Measurements from ENCODE around the gene CCND3.
"Not testable (repeated sequence)": the region's sequence is repeated elsewhere in the genome, so short reads cannot be mapped to it uniquely, and the experiment has no call there.

CCND3 gene

DNA sequence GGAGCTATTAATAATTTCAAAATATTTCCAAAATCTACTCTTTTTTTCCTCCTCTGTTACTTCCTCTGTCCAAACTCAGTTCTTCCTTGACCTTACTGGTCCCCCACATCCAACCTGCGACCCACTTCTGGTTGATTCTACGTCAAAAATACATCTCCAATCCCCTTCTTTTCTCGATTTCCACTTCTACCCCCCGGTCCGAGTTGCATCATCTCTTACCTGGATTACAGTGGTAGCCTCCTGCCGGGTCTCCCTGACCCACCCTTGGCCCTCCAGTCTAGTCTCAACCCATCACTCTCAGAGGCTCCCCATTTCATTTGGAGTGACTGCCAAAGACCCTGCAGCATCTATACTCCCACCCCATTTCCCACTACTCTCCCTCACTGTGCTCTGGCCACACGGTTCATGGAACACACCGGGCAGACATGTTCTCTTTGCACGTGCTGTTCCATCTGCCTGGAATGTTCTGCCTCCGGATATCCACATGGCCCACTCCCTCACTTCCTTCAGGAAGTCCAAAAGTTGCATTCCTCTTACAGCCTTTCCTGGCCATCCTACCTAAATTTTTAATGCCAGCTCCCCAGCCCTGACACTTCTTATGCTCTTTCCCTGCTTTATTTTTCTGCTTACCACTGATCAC is 6.1 kb upstream of the CCND3 start:
- Histone ChIP-seq H4K20me1 (ENCODE audit: insufficient read depth, low read length, poor library complexity, severe bottlenecking) (no peaks in the 10 kb centered on the region), H2AFZ (ENCODE audit: low read length) (no peak overlapping the region), H3K79me2 (ENCODE audit: insufficient read depth, low read length) (no peaks in the 10 kb centered on the region), H3K4me2 (ENCODE audit: low read depth, low read length, poor library complexity, severe bottlenecking) (no peak overlapping the region), H3K36me3 (ENCODE audit: insufficient read depth, low read length) (no peaks in the 10 kb centered on the region), H3K9me2 (replicated peaks; ENCODE audit: low read depth, low read length) (no peaks in the 10 kb centered on the region), H3K9me3 (ENCODE audit: insufficient read depth, low read depth, low read length) (no peaks in the 10 kb centered on the region), H3F3A (ENCODE audit: low read depth) (no peaks in the 10 kb centered on the region), H3K4me3 (ENCODE audit: low read length, poor library complexity, severe bottlenecking) (no peak overlapping the region), H3K9ac (ENCODE audit: low read depth, low read length, poor library complexity, severe bottlenecking) (no peak overlapping the region), H3K27me3 (ENCODE audit: insufficient read depth, low read length, poor library complexity, severe bottlenecking) (no peaks in the 10 kb centered on the region), H3K4me1 (ENCODE audit: insufficient read depth, low read length, poor library complexity, severe bottlenecking) (no peaks in the 10 kb centered on the region)
- no peak for TF ChIP-seq EZH2phosphoT487 (IDR thresholded peaks at IDR 0.05; ENCODE audit: borderline replicate concordance)
- TF ChIP-seq, protein P1, sequence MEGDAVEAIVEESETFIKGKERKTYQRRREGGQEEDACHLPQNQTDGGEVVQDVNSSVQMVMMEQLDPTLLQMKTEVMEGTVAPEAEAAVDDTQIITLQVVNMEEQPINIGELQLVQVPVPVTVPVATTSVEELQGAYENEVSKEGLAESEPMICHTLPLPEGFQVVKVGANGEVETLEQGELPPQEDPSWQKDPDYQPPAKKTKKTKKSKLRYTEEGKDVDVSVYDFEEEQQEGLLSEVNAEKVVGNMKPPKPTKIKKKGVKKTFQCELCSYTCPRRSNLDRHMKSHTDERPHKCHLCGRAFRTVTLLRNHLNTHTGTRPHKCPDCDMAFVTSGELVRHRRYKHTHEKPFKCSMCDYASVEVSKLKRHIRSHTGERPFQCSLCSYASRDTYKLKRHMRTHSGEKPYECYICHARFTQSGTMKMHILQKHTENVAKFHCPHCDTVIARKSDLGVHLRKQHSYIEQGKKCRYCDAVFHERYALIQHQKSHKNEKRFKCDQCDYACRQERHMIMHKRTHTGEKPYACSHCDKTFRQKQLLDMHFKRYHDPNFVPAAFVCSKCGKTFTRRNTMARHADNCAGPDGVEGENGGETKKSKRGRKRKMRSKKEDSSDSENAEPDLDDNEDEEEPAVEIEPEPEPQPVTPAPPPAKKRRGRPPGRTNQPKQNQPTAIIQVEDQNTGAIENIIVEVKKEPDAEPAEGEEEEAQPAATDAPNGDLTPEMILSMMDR (conservative IDR thresholded peaks at IDR 0.05; ENCODE audit: low read length) = no peak

DNA sequence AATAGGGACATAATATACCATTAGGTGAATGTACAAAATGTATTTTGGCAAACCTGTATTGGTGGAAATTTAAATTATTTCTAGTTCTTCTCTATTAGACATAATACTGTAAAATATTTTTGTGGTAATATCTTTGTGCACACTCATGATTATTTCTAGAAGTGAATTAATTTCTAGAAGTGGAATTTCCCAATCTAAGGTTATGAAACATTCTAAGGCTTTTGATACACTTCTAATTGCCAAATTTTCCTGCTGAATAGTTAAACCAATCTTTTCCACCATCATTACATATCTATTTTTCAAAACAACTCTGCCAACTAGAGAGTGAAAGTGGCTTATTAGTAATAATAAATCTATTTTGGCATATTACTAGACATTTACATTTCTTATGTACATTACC is 1.8 kb upstream of the CCND3 start:
- H3K36me3 ChIP-seq (ENCODE audit: insufficient read depth, low read length) = no peaks in the 10 kb centered on the region
- peaks cover 31% of the 10 kb centered on the region for H3K79me2 ChIP-seq (ENCODE audit: insufficient read depth, low read length)
- H3K27me3 ChIP-seq (ENCODE audit: insufficient read depth, low read length, poor library complexity, severe bottlenecking) = peaks cover 6% of the 10 kb centered on the region
- peaks cover 15% of the 10 kb centered on the region for H3K4me1 ChIP-seq (ENCODE audit: insufficient read depth, low read length, poor library complexity, severe bottlenecking)
- no peak overlapping the region for H3K4me3 ChIP-seq (ENCODE audit: low read length, poor library complexity, severe bottlenecking)
- H3K4me2 ChIP-seq (ENCODE audit: low read depth, low read length, poor library complexity, severe bottlenecking) = no peak overlapping the region
- no peak overlapping the region for H2AFZ ChIP-seq (ENCODE audit: low read length)
- peaks cover 6% of the 10 kb centered on the region; the same call in 1 of the 2 replicates for H3F3A ChIP-seq (ENCODE audit: low read depth)
- H3K9ac ChIP-seq (ENCODE audit: low read depth, low read length, poor library complexity, severe bottlenecking) = no peak overlapping the region
- no peaks in the 10 kb centered on the region for H3K9me2 ChIP-seq (replicated peaks; ENCODE audit: low read depth, low read length)
- no peaks in the 10 kb centered on the region for H3K9me3 ChIP-seq (ENCODE audit: insufficient read depth, low read depth, low read length)
- peaks cover 26% of the 10 kb centered on the region for H4K20me1 ChIP-seq (ENCODE audit: insufficient read depth, low read length, poor library complexity, severe bottlenecking)
- TF ChIP-seq, protein P1 (conservative IDR thresholded peaks at IDR 0.05; ENCODE audit: low read length) = no peak
- no peak for TF ChIP-seq EZH2phosphoT487 (IDR thresholded peaks at IDR 0.05; ENCODE audit: borderline replicate concordance)

DNA sequence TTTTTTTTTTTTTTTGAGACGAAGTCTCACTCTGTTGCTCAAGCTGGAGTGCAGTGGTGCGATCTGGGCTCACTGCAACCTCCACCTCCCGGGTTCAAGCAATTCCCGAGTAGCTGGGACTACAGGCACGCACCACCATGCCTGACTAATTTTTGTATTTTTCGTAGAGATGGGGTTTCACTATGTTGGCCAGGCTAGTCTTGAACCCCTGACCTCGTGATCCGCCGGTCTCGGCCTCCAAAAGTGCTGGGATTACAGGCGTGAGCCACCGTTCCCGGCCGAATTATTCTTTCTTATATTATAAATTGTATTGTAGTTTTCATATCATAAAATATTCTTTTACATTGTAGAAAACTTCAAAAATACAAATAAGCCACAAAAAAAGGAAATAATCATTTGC is 1.3 kb upstream of the CCND3 start:
- H3K27me3 ChIP-seq (ENCODE audit: insufficient read depth, low read length, poor library complexity, severe bottlenecking); H3K9me3 ChIP-seq (ENCODE audit: insufficient read depth, low read depth, low read length); H3F3A ChIP-seq (ENCODE audit: low read depth); H3K4me3 ChIP-seq (ENCODE audit: low read length, poor library complexity, severe bottlenecking); H2AFZ ChIP-seq (ENCODE audit: low read length); H3K4me2 ChIP-seq (ENCODE audit: low read depth, low read length, poor library complexity, severe bottlenecking); H3K9me2 ChIP-seq (replicated peaks; ENCODE audit: low read depth, low read length); H3K9ac ChIP-seq (ENCODE audit: low read depth, low read length, poor library complexity, severe bottlenecking); H3K36me3 ChIP-seq (ENCODE audit: insufficient read depth, low read length): not testable (repeated sequence)
- Histone ChIP-seq H4K20me1 (ENCODE audit: insufficient read depth, low read length, poor library complexity, severe bottlenecking) (peaks cover 29% of the 10 kb centered on the region), H3K79me2 (ENCODE audit: insufficient read depth, low read length) (peaks cover 37% of the 10 kb centered on the region), H3K4me1 (ENCODE audit: insufficient read depth, low read length, poor library complexity, severe bottlenecking) (peaks cover 21% of the 10 kb centered on the region)

All from Loucy (cell line).